Measurements from ENCODE around the gene S100A4.

S100A4 gene

DNA sequence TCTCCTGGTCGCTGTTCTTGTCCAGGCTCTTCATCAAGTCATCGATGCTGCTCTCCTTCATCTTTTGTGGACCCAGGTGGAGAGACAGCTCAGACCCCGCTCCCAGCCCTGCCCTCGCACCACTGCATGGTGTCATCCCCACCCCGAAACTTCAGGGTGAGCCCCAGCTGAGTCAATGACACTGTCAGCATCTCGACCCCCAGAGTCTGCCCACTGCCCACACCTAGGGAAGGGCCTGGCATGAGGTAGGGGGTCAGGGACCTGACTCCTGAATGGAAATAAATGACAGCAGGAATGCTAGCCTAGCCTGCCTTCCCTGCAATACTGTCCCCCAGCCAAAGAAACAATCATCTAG is 8.3 kb downstream of the S100A4 start:
- no peak overlapping the region for H3K4me3 Mint-ChIP-seq
- H3K4me1 Mint-ChIP-seq = peaks cover 52% of the 10 kb centered on the region
- H3K9me3 Mint-ChIP-seq = no peaks in the 10 kb centered on the region
- TF ChIP-seq, protein P1, sequence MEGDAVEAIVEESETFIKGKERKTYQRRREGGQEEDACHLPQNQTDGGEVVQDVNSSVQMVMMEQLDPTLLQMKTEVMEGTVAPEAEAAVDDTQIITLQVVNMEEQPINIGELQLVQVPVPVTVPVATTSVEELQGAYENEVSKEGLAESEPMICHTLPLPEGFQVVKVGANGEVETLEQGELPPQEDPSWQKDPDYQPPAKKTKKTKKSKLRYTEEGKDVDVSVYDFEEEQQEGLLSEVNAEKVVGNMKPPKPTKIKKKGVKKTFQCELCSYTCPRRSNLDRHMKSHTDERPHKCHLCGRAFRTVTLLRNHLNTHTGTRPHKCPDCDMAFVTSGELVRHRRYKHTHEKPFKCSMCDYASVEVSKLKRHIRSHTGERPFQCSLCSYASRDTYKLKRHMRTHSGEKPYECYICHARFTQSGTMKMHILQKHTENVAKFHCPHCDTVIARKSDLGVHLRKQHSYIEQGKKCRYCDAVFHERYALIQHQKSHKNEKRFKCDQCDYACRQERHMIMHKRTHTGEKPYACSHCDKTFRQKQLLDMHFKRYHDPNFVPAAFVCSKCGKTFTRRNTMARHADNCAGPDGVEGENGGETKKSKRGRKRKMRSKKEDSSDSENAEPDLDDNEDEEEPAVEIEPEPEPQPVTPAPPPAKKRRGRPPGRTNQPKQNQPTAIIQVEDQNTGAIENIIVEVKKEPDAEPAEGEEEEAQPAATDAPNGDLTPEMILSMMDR (IDR thresholded peaks at IDR 0.05; ENCODE audit: unreplicated experiment in 3 of 3) = no peak
- peaks cover 4% of the 10 kb centered on the region for H3K27me3 Mint-ChIP-seq (ENCODE audit: low read depth)
- no peaks in the 10 kb centered on the region for H3K36me3 Mint-ChIP-seq (ENCODE audit: low read depth)
- no peak overlapping the region for H3K27ac Mint-ChIP-seq

DNA sequence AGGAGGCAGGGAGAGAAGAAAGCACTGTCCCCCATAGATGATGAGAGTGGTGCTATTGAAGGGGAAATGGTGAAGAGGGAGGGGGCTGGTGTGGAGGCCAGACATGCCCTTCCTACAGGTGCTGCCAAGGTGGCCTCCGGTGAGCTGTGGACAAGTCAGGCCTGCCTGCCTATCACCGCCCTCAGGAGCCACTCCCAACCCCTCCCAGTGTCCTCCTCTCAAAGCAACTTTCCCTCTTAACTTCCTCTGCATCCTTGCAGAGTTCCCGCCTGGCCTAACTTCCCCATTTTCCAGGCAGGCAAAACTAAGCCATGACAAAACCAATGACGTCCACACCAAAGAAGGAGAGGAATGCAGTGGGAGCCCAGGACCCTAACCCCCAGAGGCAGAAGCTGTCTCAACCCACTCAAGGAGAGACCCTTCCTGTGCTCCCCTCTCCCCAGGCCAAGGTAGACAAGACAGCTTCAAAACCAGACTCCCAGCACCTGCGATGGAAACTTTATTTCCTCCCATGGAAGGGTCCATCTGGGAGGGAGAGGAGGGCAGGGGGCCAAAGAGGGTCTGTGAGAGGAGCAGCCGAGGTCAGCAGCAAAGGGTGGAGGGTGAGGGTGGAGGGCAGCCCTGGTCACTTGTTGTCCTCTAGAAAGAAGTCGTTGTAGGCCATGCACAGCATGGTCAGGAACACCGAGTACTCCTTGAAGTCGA is 8.8 kb downstream of the S100A4 start:
- TF ChIP-seq, protein P1 (IDR thresholded peaks at IDR 0.05; ENCODE audit: unreplicated experiment in 3 of 3) = no peak
- Mint-ChIP-seq H3K9me3 (no peaks in the 10 kb centered on the region), H3K4me3 (no peak overlapping the region), H3K27me3 (ENCODE audit: low read depth) (peaks cover 4% of the 10 kb centered on the region), H3K36me3 (ENCODE audit: low read depth) (no peaks in the 10 kb centered on the region), H3K27ac (peak overlapping the region in 1 of 3 experiments; percentile 31), H3K4me1 (peaks cover 51% of the 10 kb centered on the region)

DNA sequence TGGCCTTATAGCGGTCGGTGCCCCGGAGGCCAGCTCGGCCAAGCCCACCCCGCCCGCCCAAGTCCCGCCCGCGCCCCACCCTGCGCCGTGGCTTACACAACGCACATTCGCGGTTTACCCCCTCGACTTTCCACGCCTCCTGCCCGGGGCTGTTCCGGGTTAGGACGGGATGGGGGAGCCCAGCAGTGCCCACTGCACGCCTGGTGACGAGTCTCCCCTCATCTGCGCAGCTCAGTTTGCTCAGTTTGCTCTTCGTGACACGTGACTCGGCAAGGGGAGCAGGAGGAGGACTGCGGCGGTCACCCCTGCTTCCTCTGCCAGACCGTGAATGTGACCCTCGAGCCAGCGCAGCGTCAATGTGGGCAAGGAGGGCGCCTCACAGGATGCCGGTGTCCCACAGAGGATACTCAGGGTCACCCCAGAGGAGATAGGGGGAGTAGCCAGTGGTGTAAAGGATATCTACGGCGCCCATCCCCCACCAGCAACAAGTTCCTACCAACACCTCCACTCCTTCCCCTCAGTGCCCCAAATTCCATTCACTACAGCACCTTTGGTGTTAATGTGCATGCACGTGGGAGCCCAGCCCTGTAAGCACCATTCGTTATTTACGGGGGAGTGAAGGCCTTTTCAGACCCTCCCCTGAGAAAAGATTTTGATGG is 9.5 kb downstream of the S100A4 start:
- H3K4me1 Mint-ChIP-seq = peaks cover 48% of the 10 kb centered on the region
- H3K27ac Mint-ChIP-seq = peak overlapping the region in 1 of 3 experiments; percentile 31
- no peaks in the 10 kb centered on the region for H3K9me3 Mint-ChIP-seq
- H3K4me3 Mint-ChIP-seq = peak overlapping the region; percentile 68 to 71 (median 70)
- TF ChIP-seq, protein P1 (IDR thresholded peaks at IDR 0.05; ENCODE audit: unreplicated experiment in 3 of 3) = no peak
- no peaks in the 10 kb centered on the region for H3K36me3 Mint-ChIP-seq (ENCODE audit: low read depth)
- peaks cover 4% of the 10 kb centered on the region for H3K27me3 Mint-ChIP-seq (ENCODE audit: low read depth)

DNA sequence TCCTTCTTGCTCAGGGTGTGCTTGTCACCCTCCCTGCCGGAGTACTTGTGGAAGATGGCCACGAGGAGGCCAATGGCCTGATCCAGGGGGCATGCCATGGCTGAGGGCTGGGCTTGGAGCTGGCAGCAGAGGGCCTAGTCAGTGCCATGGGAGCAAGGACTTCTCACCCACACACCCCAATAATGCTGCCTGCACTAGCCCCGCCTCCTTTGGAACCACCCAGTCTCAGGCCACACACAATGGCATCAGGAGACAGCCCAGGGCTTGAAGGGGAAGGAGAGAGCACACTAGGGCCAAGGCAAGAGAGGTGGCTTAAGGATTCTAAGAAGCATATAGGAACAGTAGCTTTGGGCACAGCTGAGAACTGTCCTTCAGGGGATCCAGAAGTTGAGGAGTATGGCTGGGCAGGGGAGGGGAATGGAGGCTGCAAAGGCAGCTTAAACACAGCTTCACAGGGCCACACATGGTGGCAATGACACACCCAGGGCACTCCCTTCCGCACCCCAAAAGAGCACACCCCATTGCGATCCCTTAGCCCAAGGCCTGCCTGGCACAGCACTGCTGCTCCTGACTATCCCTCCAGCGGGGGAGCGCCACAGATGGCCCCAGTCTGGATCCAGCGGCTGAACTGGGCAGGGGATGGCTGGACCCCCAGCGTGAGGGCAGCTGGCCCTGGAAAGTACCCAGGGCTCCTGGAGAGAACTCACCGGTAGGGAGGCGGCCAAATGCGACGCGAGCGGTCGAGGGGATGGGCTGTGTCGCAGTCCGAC is 10.2 kb downstream of the S100A4 start, which contains the start of gene S100A6:
Gene S100A6, minus strand, starts transcription at position 750 of the 770 bp plus-strand sequence. Its CDS starts 652 bp downstream, at position 98.
- TF ChIP-seq, protein P1 (IDR thresholded peaks at IDR 0.05; ENCODE audit: unreplicated experiment in 3 of 3) = no peak
- Mint-ChIP-seq H3K27ac (peak within 1 kb of the TSS in 2 of 3 experiments; percentile 31 to 35), H3K9me3 (no peaks in the 10 kb centered on the region), H3K36me3 (ENCODE audit: low read depth) (no peaks in the 10 kb centered on the region), H3K4me3 (peak within 1 kb of the TSS; percentile 68 to 71 (median 70)), H3K27me3 (ENCODE audit: low read depth) (peaks cover 4% of the 10 kb centered on the region), H3K4me1 (peaks cover 43% of the 10 kb centered on the region)

DNA sequence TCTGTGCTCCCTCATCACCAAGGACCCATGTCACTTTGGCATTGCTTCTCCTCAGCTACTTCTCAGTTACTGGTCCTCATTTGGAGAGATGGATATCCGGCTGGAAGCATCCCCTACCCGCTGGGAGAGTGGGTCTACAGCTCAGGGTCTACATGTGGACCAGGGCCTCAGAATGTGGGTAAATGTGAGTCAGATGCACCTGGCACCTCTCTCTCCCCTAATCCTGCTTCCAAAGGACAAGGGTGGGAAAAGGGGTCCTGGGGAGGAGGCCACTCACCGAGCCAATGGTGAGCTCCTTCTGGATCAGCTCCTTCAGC is 10.7 kb downstream of the S100A4 start:
- Mint-ChIP-seq H3K9me3 (no peaks in the 10 kb centered on the region), H3K36me3 (ENCODE audit: low read depth) (no peaks in the 10 kb centered on the region), H3K4me3 (peak overlapping the region in 1 of 3 experiments; percentile 15), H3K4me1 (peaks cover 38% of the 10 kb centered on the region), H3K27ac (no peak overlapping the region), H3K27me3 (ENCODE audit: low read depth) (peaks cover 4% of the 10 kb centered on the region)
- TF ChIP-seq, protein P1 (IDR thresholded peaks at IDR 0.05; ENCODE audit: unreplicated experiment in 3 of 3) = no peak

Data from nephron (organoid).